Left ventricle myocardium superior (tissue), 1 donor: ENCODE results near the gene OR10H4. TPM values are rescaled to one million over a fixed set of nuclear protein-coding genes. Genes with fewer than 3 reads are reported as not detected.
"Not testable (repeated sequence)": the region's sequence is repeated elsewhere in the genome, so short reads cannot be mapped to it uniquely, and the experiment has no call there.

Source experiments
- ATAC-seq: fragments of 200-7000 bp; cut with Tn5 transposase; one replicate; pipeline ENCODE4 v1.9.1; 2020; ENCODE audit warnings: mild to moderate bottlenecking, moderate library complexity
- DNase-seq: peaks from one replicate; pipeline ENCODE4 v3.0.0-alpha.2; 2020
- intact Hi-C: fragments of 100-400 bp; cut with micrococcal nuclease; formaldehyde crosslinking; loops from one replicate; pipeline ENCODE4 v1.11.0; 2022
- total RNA-seq: library from RNA; stranded (reverse); fragmentation: NEBNext Ultra II Directional; extraction: Animal tissue kit (Norgen Biotek cat#: 25700); gene quantifications from one replicate; pipeline ENCODE4 v1.2.1, GENCODE V29; 2021
- donor health status: DM: no; HTN: yes; CAD: no; lungs with severe emphysema.

OR10H4 gene
- total RNA-seq, 1 donor from 2014 or later: not detected

- intact Hi-C loops: no loop called here
- ATAC-seq (no peak), DNase-seq (no peak)
These were observed 12.6 kb upstream of the OR10H4 start for GRCh38 chr19:15936173-15936572.

DNA sequence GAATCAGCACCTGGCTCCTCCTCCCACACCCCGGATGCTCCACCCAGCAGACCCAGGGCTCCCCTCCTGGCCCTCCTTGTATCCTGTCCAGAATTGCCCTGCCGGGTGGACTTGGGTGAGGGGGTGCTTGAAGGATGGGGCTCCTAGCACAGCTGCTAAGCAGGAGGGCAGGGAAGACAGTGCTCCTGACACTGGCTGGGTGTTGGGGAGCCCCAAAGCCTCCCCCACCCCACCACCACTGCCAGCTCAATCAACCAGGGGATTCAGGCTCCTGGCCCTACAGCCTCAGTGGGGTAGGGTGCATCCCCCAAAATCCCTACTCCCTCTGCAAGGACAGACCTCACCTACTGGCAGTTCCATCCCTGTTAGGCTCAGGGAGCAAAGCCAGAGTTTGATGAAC is 11.9 kb upstream of the OR10H4 start:
- no peak for DNase-seq
- intact Hi-C loops: no loop called here
- ATAC-seq: no peak

GRCh38 chr19:15937771-15938170 is 11.0 kb upstream of the OR10H4 start:
- intact Hi-C loops: no loop called here

DNA sequence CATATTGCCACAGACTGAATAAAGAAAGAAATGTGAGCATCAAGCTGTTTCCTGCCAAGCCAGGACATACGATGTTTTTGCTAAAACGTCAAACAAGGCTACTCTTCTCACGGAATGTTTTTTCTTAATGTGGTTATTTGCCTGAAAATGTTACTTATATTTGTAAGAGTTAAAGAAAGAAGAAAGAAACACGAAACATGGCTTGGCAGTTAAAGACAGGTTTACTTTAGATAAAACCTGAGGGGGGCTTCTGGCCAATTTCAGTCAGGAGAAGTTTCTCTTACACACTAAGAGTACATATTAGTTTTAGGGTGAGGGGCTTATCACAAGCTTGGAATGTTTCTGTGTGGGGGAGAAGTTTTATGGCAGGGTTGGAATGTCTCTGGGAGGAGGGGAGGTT is 4.4 kb upstream of the OR10H4 start:
- DNase-seq: no peak
- ATAC-seq: no peak
- intact Hi-C loops: no loop called here

More at GRCh38 chr19:15937771-15938170, 11.0 kb upstream of the OR10H4 start:
- ATAC-seq: no peak
- DNase-seq: no peak

GRCh38 chr19:15945301-15945700 is 3.5 kb upstream of the OR10H4 start:
- DNase-seq: no peak
- intact Hi-C loops: no loop called here
- ATAC-seq: no peak

DNA sequence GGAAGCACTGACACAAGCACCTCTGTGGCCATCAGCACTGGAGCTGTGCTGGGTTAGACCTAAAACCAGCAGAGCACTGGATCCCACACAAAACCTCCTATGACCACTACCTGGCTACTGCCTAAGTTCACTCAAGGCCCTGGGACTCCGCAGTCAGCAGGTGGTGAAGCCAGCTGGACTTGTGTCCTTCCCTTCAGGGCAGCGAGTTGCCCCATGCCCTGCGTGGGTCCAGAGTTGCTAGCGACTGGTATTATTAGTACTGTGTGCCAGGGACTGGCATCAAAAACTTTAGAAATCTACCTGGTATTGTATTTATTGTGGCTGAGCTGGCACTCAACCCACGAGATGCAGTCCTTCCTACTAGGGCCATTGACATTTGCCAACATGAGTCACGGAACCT is 6.0 kb downstream of the OR10H4 start:
- ATAC-seq: no peak
- intact Hi-C loops: no loop called here
- no peak for DNase-seq

DNA sequence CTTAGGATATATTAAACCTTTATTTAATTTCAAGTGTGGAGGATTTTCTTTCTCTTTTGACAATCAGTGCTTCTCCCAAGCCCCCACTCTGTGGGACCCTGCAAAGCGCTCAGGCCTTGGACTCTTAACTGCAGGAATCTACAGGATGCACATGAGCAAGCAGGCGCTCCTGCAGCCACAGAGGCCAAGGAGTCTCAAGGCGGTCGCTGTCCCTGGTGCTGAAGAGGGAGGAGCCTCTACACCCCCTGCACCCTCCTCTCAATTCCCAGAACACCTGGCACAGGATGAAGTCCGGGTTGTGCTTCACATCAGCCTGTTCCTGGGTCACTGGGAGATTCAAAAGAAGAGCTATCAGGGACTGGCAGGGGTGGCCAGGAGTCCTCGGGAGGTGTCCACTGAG is 13.5 kb downstream of the OR10H4 start:
- ATAC-seq (no peak), DNase-seq (no peak)
- intact Hi-C loops: no loop called here

DNA sequence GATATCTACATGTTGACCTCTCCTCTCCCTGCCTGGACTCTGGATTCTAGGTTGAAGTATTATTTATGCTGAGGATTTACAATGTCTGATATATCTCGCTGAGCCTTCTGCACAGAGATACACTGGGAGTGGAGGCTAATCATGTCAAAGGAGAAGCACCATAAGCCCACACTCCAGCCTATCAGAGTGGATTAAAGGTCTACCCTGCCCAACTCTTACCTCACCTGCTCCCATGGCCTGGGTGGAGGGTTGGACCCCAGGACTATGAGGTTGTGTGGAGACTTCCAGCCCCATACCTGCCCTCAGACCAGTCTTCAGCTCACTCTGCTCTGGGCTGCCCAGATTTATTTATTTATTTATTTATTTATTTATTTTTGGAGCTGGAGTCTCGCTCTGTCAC is 15.4 kb downstream of the OR10H4 start:
- DNase-seq (no peak), ATAC-seq (no peak)
- intact Hi-C loops: no loop called here

DNA sequence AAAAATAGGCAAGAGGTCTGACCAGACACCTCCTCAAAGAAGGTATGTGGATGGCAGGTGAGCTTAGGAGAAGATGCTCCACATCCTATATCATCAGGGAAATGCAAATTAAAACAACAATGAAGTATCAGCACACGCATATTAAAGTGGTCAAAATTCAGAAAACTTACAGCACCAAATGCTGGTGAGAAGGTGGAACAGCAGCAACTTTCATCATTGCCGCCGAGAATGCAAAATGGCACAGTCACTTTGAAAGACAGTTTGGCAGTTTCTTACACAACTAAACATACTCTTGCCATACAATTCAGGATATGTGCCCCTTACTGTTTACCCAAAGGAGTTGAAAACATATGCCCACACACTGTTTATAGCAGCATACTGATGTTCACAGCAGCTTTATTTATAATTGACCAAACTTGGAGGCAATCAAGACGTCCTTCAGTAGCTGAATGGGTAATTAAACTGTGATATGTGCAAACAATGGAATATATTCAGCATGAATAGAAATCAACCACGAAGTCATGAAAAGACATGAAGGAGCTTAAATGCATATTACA is 22.5 kb downstream of the OR10H4 start:
- no peak for DNase-seq
- no peak for ATAC-seq
- intact Hi-C loops: no loop called here

DNA sequence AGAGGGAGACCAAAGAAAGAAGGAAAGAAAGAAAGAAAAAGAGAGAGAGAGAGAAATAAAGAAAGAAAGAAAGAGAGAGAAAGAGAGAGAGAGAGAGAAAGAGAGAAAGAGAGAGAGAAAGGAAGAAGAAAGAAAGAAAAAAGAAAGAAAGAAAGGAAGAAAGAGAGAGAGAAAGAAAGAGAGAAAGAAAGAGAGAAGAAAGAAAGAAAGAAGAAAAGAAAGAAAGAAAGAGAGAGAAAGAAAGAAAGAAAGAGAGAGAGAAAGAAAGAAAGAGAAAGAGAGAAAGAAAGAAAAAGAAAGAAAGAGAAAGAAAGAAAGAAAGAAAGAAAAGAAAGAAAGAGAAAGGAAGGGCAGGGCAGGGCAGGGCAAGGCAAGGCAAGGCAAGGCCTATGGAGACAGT is 23.2 kb downstream of the OR10H4 start:
- intact Hi-C loops, DNase-seq, ATAC-seq: not testable (repeated sequence)

DNA sequence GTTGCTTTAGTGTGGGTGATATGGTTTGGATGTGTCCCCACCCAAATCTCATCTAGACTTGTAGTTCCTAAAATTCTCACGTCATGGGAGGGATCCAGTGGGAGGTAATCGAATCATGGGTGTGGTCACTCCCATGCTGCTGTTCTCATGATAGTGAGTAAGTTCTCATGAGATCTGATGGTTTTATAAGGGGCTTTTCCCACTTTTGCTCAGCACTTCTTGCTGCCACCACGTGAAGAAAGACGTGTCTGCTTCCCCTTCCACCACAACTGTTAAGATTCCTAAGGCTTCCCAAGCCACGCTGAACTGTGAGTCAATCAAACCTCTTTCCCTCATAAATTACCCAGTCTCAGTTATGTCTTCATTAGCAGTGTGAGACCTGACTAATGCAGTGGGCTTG is 26.0 kb downstream of the OR10H4 start:
- ATAC-seq (no peak), DNase-seq (no peak)
- intact Hi-C loops: no loop called here

DNA sequence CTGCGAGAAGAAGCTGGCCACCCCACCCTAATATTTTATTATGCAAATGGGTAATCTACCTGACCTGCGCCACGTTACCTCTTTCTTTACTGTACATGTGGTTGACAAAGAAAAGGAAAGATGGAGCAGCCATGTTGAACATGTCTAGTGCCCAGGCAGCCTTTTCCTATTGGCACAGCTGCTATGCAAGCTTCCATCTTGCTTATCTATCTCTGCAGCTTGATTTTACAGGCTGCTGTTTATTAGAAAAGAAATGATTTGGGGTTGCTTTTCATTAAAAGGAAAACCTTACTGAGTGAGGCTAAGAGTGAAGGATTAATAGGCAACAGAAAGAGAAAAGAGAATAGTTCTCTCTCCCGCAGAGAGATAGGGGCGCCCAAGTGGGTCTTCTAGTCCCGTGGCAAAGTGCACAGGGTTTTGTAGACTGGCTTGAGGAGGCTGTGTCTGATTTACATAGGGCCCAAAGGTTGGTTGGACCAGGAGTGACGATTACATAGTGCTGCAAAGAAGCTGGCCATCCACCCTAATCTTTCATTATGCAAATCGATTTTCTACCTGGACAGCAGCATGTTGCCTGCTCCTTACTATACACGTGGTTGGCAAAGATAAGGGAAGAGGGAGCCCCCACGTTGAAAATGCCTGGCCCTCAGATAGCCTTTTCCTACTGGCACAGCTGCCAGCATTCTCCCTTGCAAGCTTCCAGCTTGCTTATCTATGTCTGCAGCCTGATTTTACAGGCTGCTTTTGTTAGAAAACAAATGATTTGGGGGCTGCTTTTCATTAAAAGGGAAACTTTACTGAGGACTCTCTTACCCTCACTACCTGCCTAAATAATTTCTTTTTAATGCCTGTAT is 28.3 kb downstream of the OR10H4 start:
- ATAC-seq (no peak), DNase-seq (no peak)
- intact Hi-C loops: no loop called here

GRCh38 chr19:15977690-15978089 is 28.9 kb downstream of the OR10H4 start:
- ATAC-seq (no peak), DNase-seq (no peak)
- intact Hi-C loops: no loop called here

- intact Hi-C loops: no loop called here
- DNase-seq: no peak
- ATAC-seq: no peak
These were observed 30.5 kb downstream of the OR10H4 start for GRCh38 chr19:15979293-15979692.

GRCh38 chr19:15985831-15986230 is 37.0 kb downstream of the OR10H4 start:
- ATAC-seq, DNase-seq, intact Hi-C loops: not testable (repeated sequence)

DNA sequence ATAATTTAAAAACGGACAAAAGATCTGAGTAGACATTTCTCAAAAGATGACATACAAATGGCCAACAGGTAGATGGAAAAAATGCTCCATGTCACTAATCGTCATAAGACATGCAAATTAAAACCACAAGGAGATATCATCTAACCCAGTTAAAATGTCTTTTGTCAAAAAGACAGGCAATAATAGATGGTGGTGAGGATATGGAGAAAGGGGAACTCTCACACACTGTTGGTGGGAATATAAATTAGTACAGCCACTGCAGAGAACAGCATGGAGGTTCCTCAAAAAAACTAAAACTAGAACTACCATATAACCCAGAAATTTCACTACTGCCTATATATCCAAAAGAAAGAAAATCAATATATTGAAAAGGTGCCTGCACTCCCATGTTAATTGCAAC is 37.9 kb downstream of the OR10H4 start:
- DNase-seq: no peak
- intact Hi-C loops: no loop called here
- ATAC-seq: no peak

DNA sequence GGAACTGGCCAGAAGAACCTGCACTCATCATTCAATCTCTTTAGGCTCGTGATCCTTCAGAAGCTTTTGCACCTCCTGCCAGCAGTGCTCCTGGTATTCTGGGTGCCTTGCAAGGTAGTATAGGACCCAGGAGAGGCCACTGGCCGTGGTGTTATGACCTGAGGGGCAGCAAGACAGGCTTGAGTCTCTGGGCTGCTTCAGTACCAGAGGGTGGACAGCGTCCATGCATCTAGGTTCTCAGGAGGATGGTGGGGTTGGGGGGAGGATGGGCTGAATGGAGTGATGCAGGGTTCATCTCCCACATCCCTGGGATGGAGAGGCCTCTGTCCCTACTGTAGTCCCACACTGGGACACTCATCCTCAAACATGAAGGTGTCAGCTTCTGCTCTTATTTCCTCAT is 41.1 kb downstream of the OR10H4 start:
- no peak for ATAC-seq
- intact Hi-C loops: no loop called here

GRCh38 chr19:15991602-15992001 is 42.8 kb downstream of the OR10H4 start:
- ATAC-seq (no peak), DNase-seq (no peak)
- intact Hi-C loops: no loop called here

More for the DNA sequence above, 41.1 kb downstream of the OR10H4 start:
- no peak for DNase-seq

GRCh38 chr19:15992014-15992413 is 43.2 kb downstream of the OR10H4 start:
- DNase-seq (no peak), ATAC-seq (no peak)
- intact Hi-C loops: no loop called here

- intact Hi-C loops: no loop called here
- ATAC-seq (peak; percentile 45), DNase-seq (peak; percentile 57)
These were observed 46.7 kb downstream of the OR10H4 start for GRCh38 chr19:15995536-15995935.

GRCh38 chr19:15998166-15998565 is 49.4 kb downstream of the OR10H4 start:
- no peak for DNase-seq
- no peak for ATAC-seq
- intact Hi-C loops: no loop called here
